ENCODE data around the gene LRRK2.

GRCh38 chr12:40335991-40336390 lies 111.2 kb downstream of the LRRK2 start:
- TF ChIP-seq POLR2A (IDR thresholded peaks at IDR 0.05; ENCODE audit: low read depth, low read length) (no peak), POLR2AphosphoS5 (IDR thresholded peaks at IDR 0.05; ENCODE audit: low read depth, low read length) (no peak), TAF1 (IDR thresholded peaks at IDR 0.05; ENCODE audit: low read depth, low read length) (no peak), SPI1 (IDR thresholded peaks at IDR 0.05; ENCODE audit: low read depth, low read length) (no peak), POU2F2 (IDR thresholded peaks at IDR 0.05; ENCODE audit: low read depth, low read length) (no peak)

All from GM12891 (cell line).